Activated CD4-positive, alpha-beta T cell treated with anti-CD3 and anti-CD28 coated beads for 36 hours (primary cell): ENCODE data around the gene SPTB. TPM values are rescaled to one million over a fixed set of nuclear protein-coding genes. Genes with fewer than 3 reads are reported as not detected.
"Not testable (repeated sequence)": the region's sequence is repeated elsewhere in the genome, so short reads cannot be mapped to it uniquely, and the experiment has no call there.

Experiments used
- ATAC-seq: fragments of 200-7000 bp; cut with Tn5 transposase; one replicate; pipeline ENCODE4 v1.10.0; 2021; ENCODE audit warnings: mild to moderate bottlenecking, moderate library complexity
- CTCF ChIA-PET: fragments of 350-600 bp; sonication (Branson Sonifier 250); formaldehyde crosslinking; loops from one replicate; lab custom pipeline; 2021; ENCODE audit warnings: antibody characterized with exemption; lab: Charles Lee
- POLR2A ChIA-PET: fragments of 350-600 bp; sonication (Branson Sonifier 250); formaldehyde crosslinking; loops from one replicate; lab custom pipeline; 2021; ENCODE audit warnings: antibody characterized with exemption, inconsistent platforms; lab: Charles Lee
- DNase-seq: peaks from one replicate; pipeline ENCODE4 v3.0.0-alpha.2; 2020
- H3K27ac Mint-ChIP-seq: one replicate; pipeline ENCODE4 v1.8.0; 2021; ENCODE audit warnings: mixed read lengths
- H3K27me3 Mint-ChIP-seq: one replicate; pipeline ENCODE4 v1.8.0; 2021; ENCODE audit warnings: mixed read lengths
- H3K36me3 Mint-ChIP-seq: one replicate; pipeline ENCODE4 v1.8.0; 2021; ENCODE audit warnings: low read depth, mixed read lengths
- H3K4me1 Mint-ChIP-seq: one replicate; pipeline ENCODE4 v1.8.0; 2021; ENCODE audit warnings: mixed read lengths
- H3K4me3 Mint-ChIP-seq: one replicate; pipeline ENCODE4 v1.8.0; 2021; ENCODE audit warnings: mild to moderate bottlenecking, moderate library complexity, mixed read lengths
- H3K9me3 Mint-ChIP-seq: one replicate; pipeline ENCODE4 v1.8.0; 2021; ENCODE audit warnings: low read depth, mixed read lengths
- intact Hi-C, 2 experiments: fragments of 100-400 bp; cut with DNase I in 1 of 2; cut with micrococcal nuclease in 1 of 2; formaldehyde crosslinking; loops; one replicate each; pipeline versions ENCODE4 v1.14.2 to v1.15.1; 2022 to 2024; cut with DNase I, micrococcal nuclease
- total RNA-seq, 2 experiments: library from RNA; stranded (reverse); gene quantifications; one replicate each; pipeline ENCODE4 v1.2.3, GENCODE V29; 2021

The SPTB gene
- total RNA-seq, 2 experiments from 2014 or later, result 0.32 to 0.60 TPM

GRCh38 chr14:64915797-64916196 lies 36.1 kb upstream of the SPTB start:
- no peaks in the 10 kb centered on the region for H3K9me3 Mint-ChIP-seq
- DNase-seq (no peak), ATAC-seq (no peak)
- peaks cover 59% of the 10 kb centered on the region for H3K4me1 Mint-ChIP-seq
- no peaks in the 10 kb centered on the region for H3K27me3 Mint-ChIP-seq
- H3K4me3 Mint-ChIP-seq, result peak overlapping the region; percentile 89
- H3K36me3 Mint-ChIP-seq, result peaks cover 36% of the 10 kb centered on the region
- CTCF ChIA-PET, result interaction anchor here (1.2 to 1.3 kb wide), 3 partner anchors 10 to 71 kb away, joined by 3 to 4 read pairs (median 4); partner anchors contain the start of gene FNTB
- intact Hi-C loops, result loop anchor here (2.0 to 10.0 kb wide), 2 partner anchors 13 to 1271 kb away; partner anchors contain the start of gene WDR89 (in 1 of the 2)
- POLR2A ChIA-PET, result interaction anchor here (1.7 kb wide), 1 partner anchor 35 kb away, joined by 5 read pairs; no protein-coding TSS in a partner anchor
- peak overlapping the region; percentile 95 for H3K27ac Mint-ChIP-seq

GRCh38 chr14:64915029-64915424 lies 35.3 kb upstream of the SPTB start:
- H3K4me3 Mint-ChIP-seq, result peak overlapping the region; percentile 89
- ATAC-seq (no peak), DNase-seq (no peak)
- H3K9me3 Mint-ChIP-seq, result no peaks in the 10 kb centered on the region
- peaks cover 51% of the 10 kb centered on the region for H3K4me1 Mint-ChIP-seq
- no peaks in the 10 kb centered on the region for H3K27me3 Mint-ChIP-seq
- ChIA-PET POLR2A (interaction anchor here (0.5 to 1.7 kb wide), 6 partner anchors 21 to 374 kb away, joined by 3 to 6 read pairs (median 4); partner anchors contain the start of genes FNTB and HSPA2), CTCF (interaction anchor here (0.7 to 1.3 kb wide), 7 partner anchors 9 to 572 kb away, joined by 3 to 9 read pairs (median 3); partner anchors contain the start of gene FNTB)
- intact Hi-C loops, result loop anchor here (2.0 to 10.0 kb wide), 2 partner anchors 14 to 1270 kb away; partner anchors contain the start of gene WDR89 (in 1 of the 2)
- H3K27ac Mint-ChIP-seq, result peak overlapping the region; percentile 95
- H3K36me3 Mint-ChIP-seq, result peaks cover 30% of the 10 kb centered on the region

- peak within 1 kb of the TSS; percentile 95 for H3K27ac Mint-ChIP-seq
- intact Hi-C loops, result loop anchor here (1.0 to 10.0 kb wide), 12 partner anchors 14 to 1270 kb away; partner anchors contain the start of genes FUT8 (in 1 of the 2), HSPA2 (in 1 of the 2), MAX (in 1 of the 2) and MTHFD1 (in 1 of the 2)
- no peaks in the 10 kb centered on the region for H3K9me3 Mint-ChIP-seq
- H3K4me3 Mint-ChIP-seq, result peak within 1 kb of the TSS; percentile 89
- DNase-seq (peak; percentile 98), ATAC-seq (peak; percentile 96)
- H3K27me3 Mint-ChIP-seq, result no peaks in the 10 kb centered on the region
- ChIA-PET POLR2A (interaction anchor here (0.5 to 1.7 kb wide), 6 partner anchors 21 to 374 kb away, joined by 3 to 6 read pairs (median 4); partner anchors contain the start of genes FNTB and HSPA2), CTCF (interaction anchor here (0.7 to 1.3 kb wide), 8 partner anchors 10 to 571 kb away, joined by 3 to 9 read pairs (median 4); partner anchors contain the start of genes FNTB and ZBTB25)
- H3K4me1 Mint-ChIP-seq, result peaks cover 45% of the 10 kb centered on the region
- H3K36me3 Mint-ChIP-seq, result peaks cover 25% of the 10 kb centered on the region
These were observed 34.7 kb upstream of the SPTB start, which contains the start of gene CHURC1 for GRCh38 chr14:64914237-64915028. TSS of gene CHURC1 (plus strand) at chr14:64914455. CDS start at chr14:64914496, 41 bp downstream.

GRCh38 chr14:64913477-64913876 lies 33.8 kb upstream of the SPTB start:
- Mint-ChIP-seq H3K4me1 (peaks cover 39% of the 10 kb centered on the region), H3K4me3 (peak overlapping the region; percentile 89), H3K36me3 (peaks cover 23% of the 10 kb centered on the region)
- H3K27ac Mint-ChIP-seq, DNase-seq, H3K27me3 Mint-ChIP-seq, H3K9me3 Mint-ChIP-seq, CTCF ChIA-PET, ATAC-seq, POLR2A ChIA-PET: not testable (repeated sequence)
- intact Hi-C loops, result loop anchor here in 1 of 2 experiments (10.0 kb wide), 1 partner anchor 1269 kb away; the partner anchor contains the start of gene WDR89

- H3K27ac Mint-ChIP-seq, result no peak overlapping the region
- intact Hi-C loops, result loop anchor here in 1 of 2 experiments (10.0 kb wide), 1 partner anchor 1267 kb away; the partner anchor contains the start of gene WDR89
- ATAC-seq (no peak), DNase-seq (no peak)
- no peaks in the 10 kb centered on the region for H3K27me3 Mint-ChIP-seq
- H3K36me3 Mint-ChIP-seq, result peaks cover 18% of the 10 kb centered on the region
- H3K4me3 Mint-ChIP-seq, result no peak overlapping the region
- no peaks in the 10 kb centered on the region for H3K9me3 Mint-ChIP-seq
- POLR2A ChIA-PET, result no interaction called here
- CTCF ChIA-PET, result interaction anchor here (0.7 to 1.0 kb wide), 2 partner anchors 21 to 86 kb away, joined by 3 read pairs; no protein-coding TSS in a partner anchor
- peaks cover 27% of the 10 kb centered on the region for H3K4me1 Mint-ChIP-seq
These were observed 32.6 kb upstream of the SPTB start for GRCh38 chr14:64912261-64912660.

- DNase-seq, result no peak
- no peak for ATAC-seq
- H3K27ac Mint-ChIP-seq, result no peak overlapping the region
- peaks cover 17% of the 10 kb centered on the region for H3K4me1 Mint-ChIP-seq
- intact Hi-C loops, result loop anchor here in 1 of 2 experiments (10.0 kb wide), 1 partner anchor 1266 kb away; the partner anchor contains the start of gene WDR89
- peaks cover 10% of the 10 kb centered on the region for H3K36me3 Mint-ChIP-seq
- ChIA-PET POLR2A (interaction anchor here (0.7 kb wide), 1 partner anchor 11 kb away, joined by 3 read pairs; no protein-coding TSS in a partner anchor), CTCF (interaction anchor here (0.6 to 1.6 kb wide), 7 partner anchors 15 to 1217 kb away, joined by 3 to 7 read pairs (median 4); partner anchors contain the start of gene FNTB)
- no peak overlapping the region for H3K4me3 Mint-ChIP-seq
- peaks cover 2% of the 10 kb centered on the region for H3K27me3 Mint-ChIP-seq
- no peaks in the 10 kb centered on the region for H3K9me3 Mint-ChIP-seq
These were observed 31.3 kb upstream of the SPTB start for GRCh38 chr14:64910847-64911495.

GRCh38 chr14:64906022-64906421 lies 26.3 kb upstream of the SPTB start:
- intact Hi-C loops, result no loop called here
- H3K9me3 Mint-ChIP-seq, result no peaks in the 10 kb centered on the region
- ChIA-PET CTCF (interaction anchor here (0.7 to 3.0 kb wide), 2 partner anchors 15 to 27 kb away, joined by 3 to 22 read pairs; no protein-coding TSS in a partner anchor), POLR2A (no interaction called here)
- ATAC-seq (no peak), DNase-seq (no peak)
- peaks cover 6% of the 10 kb centered on the region for H3K27me3 Mint-ChIP-seq
- no peaks in the 10 kb centered on the region for H3K36me3 Mint-ChIP-seq
- no peak overlapping the region for H3K27ac Mint-ChIP-seq
- no peak overlapping the region for H3K4me3 Mint-ChIP-seq
- no peaks in the 10 kb centered on the region for H3K4me1 Mint-ChIP-seq

- ChIA-PET POLR2A (interaction anchor here (0.6 kb wide), 1 partner anchor 11 kb away, joined by 3 read pairs; no protein-coding TSS in a partner anchor), CTCF (interaction anchor here (0.8 to 2.6 kb wide), 6 partner anchors 8 to 228 kb away, joined by 3 to 33 read pairs (median 4); no protein-coding TSS in a partner anchor)
- intact Hi-C loops, result no loop called here
- Mint-ChIP-seq H3K36me3 (no peaks in the 10 kb centered on the region), H3K9me3 (no peaks in the 10 kb centered on the region), H3K27ac (no peak overlapping the region), H3K4me3 (no peak overlapping the region), H3K27me3 (peaks cover 7% of the 10 kb centered on the region), H3K4me1 (no peaks in the 10 kb centered on the region)
- ATAC-seq (no peak), DNase-seq (no peak)
These were observed 20.3 kb upstream of the SPTB start for GRCh38 chr14:64899958-64900357.

GRCh38 chr14:64891839-64892375 lies 12.2 kb upstream of the SPTB start:
- CTCF ChIA-PET, result interaction anchor here (0.5 to 4.8 kb wide), 56 partner anchors 8 to 588 kb away, joined by 3 to 154 read pairs (median 4); partner anchors contain the start of genes FNTB and SPTB

More at GRCh38 chr14:64891839-64892375, 12.2 kb upstream of the SPTB start:
- Mint-ChIP-seq H3K9me3 (no peaks in the 10 kb centered on the region), H3K4me3 (no peak overlapping the region), H3K27me3 (peaks cover 9% of the 10 kb centered on the region), H3K36me3 (no peaks in the 10 kb centered on the region), H3K4me1 (no peaks in the 10 kb centered on the region), H3K27ac (no peak overlapping the region)
- ATAC-seq, result peak; percentile 92
- peak; percentile 25 for DNase-seq
- POLR2A ChIA-PET, result no interaction called here
- intact Hi-C loops, result loop anchor here (5.0 kb wide), 3 partner anchors 70 to 220 kb away; no protein-coding TSS in a partner anchor
